ENCODE results near the gene COL27A1. TPM values are rescaled to one million over a fixed set of nuclear protein-coding genes. Genes with fewer than 3 reads are reported as not detected.

The COL27A1 gene
- total RNA-seq, 2 experiments from 2014 or later: 0.87 to 1.2 TPM

DNA sequence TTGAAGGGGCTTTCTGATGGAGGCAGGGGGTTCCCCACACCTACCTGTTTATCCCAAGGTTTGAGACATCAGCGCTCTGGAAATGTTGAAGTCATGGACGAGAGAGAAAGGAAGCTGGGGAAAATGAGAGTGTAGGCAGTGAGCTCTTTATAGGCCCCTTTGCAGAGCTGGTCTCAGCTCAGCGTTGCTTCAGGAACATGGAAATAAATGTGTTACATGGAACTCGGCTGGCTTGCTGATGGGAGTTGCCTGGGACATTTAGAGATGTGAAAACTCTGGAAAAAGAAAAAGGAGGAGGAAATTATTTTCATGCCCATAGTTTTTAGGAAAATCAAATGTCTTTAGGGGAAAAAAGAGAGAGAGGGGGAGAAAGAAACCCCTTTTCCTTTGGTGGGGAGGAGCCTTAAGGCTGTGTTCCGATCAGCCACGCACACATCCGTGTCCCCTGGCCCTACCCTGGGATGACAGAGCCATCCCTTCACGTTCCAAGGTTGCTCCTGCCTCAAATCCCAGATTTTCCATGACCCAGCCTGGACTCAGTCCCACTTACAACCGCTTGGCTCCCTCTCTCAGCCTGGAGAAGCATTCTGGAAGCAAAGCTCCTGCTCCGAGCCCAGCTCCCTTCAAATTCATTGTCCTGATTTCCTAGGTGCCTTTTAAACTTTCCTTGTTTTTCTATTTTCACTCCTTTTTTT, 78.3 kb downstream of the COL27A1 start:
- Mint-ChIP-seq H3K4me1 (ENCODE audit: low read depth) (no peaks in the 10 kb centered on the region), H3K36me3 (ENCODE audit: low read depth) (no peaks in the 10 kb centered on the region), H3K27ac (no peak overlapping the region), H3K27me3 (peaks cover 3% of the 10 kb centered on the region), H3K9me3 (no peaks in the 10 kb centered on the region), H3K4me3 (no peak overlapping the region)
- intact Hi-C loops (cut with DNase I, micrococcal nuclease): no loop called here
- no peak overlapping the region for H3K27ac ChIP-seq (ENCODE audit: low read depth in 1 of 2, low read length in 2 of 2)
- H3K36me3 ChIP-seq (ENCODE audit: insufficient read depth, low read length): no peaks in the 10 kb centered on the region
- no peak for DNase-seq
- H3K4me3 ChIP-seq (ENCODE audit: low read length): no peak overlapping the region
- CTCF ChIA-PET: no interaction called here
- POLR2A ChIA-PET: no interaction called here
- H3K9me3 ChIP-seq (ENCODE audit: control insufficient read depth in 1 of 2, insufficient read depth in 1 of 2, low read length in 2 of 2): peaks cover 0 to 3% of the 10 kb centered on the region in 2 experiments
- TF ChIP-seq, protein P1, sequence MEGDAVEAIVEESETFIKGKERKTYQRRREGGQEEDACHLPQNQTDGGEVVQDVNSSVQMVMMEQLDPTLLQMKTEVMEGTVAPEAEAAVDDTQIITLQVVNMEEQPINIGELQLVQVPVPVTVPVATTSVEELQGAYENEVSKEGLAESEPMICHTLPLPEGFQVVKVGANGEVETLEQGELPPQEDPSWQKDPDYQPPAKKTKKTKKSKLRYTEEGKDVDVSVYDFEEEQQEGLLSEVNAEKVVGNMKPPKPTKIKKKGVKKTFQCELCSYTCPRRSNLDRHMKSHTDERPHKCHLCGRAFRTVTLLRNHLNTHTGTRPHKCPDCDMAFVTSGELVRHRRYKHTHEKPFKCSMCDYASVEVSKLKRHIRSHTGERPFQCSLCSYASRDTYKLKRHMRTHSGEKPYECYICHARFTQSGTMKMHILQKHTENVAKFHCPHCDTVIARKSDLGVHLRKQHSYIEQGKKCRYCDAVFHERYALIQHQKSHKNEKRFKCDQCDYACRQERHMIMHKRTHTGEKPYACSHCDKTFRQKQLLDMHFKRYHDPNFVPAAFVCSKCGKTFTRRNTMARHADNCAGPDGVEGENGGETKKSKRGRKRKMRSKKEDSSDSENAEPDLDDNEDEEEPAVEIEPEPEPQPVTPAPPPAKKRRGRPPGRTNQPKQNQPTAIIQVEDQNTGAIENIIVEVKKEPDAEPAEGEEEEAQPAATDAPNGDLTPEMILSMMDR (IDR thresholded peaks at IDR 0.05): no peak
- H3K4me1 ChIP-seq (ENCODE audit: insufficient read depth, low read length): no peaks in the 10 kb centered on the region
- ATAC-seq (ENCODE audit: poor library complexity): no peak
- no peaks in the 10 kb centered on the region for H3K27me3 ChIP-seq (ENCODE audit: control insufficient read depth in 1 of 2, insufficient read depth in 2 of 2, low read length in 2 of 2)

DNA sequence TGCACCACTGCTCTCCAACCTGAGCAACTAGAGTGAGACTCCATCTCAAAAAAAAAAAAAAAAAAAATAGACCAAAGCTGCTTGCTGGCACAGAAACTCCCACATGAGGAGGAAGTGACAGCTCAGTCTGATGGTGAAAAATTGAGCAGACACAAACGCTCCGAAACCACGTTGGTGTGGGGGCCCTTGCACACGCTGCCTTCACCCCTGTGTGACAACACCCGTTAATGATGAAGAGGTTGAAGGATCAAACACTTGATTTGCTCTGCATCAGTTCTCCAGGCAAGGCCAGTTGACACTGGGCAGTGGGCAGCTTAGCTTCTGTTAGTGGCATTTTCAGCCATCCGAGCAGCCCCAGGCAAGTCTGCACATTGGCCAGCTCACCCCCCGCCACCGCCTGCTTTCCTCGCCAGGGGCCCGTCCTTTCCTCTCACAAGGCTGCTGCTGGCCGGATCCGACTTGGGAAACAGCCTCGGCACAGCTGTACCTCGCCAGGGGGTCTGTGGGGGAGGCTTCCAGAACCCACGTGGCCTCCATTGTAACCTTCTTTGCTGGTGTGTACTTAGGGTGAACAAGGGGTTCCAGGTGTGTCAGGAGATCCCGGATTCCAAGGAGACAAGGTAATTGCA, 79.8 kb downstream of the COL27A1 start:
- ATAC-seq (ENCODE audit: poor library complexity): no peak
- Mint-ChIP-seq H3K27me3 (peaks cover 3% of the 10 kb centered on the region), H3K36me3 (ENCODE audit: low read depth) (no peaks in the 10 kb centered on the region), H3K4me1 (ENCODE audit: low read depth) (no peaks in the 10 kb centered on the region), H3K4me3 (no peak overlapping the region), H3K9me3 (no peaks in the 10 kb centered on the region), H3K27ac (no peak overlapping the region)
- H3K4me3 ChIP-seq (ENCODE audit: low read length): no peak overlapping the region
- no peak overlapping the region for H3K27ac ChIP-seq (ENCODE audit: low read depth in 1 of 2, low read length in 2 of 2)
- TF ChIP-seq, protein P1 (IDR thresholded peaks at IDR 0.05): no peak
- no peaks in the 10 kb centered on the region for H3K36me3 ChIP-seq (ENCODE audit: insufficient read depth, low read length)
- H3K4me1 ChIP-seq (ENCODE audit: insufficient read depth, low read length): no peaks in the 10 kb centered on the region
- ChIA-PET POLR2A (no interaction called here), CTCF (no interaction called here)
- DNase-seq: no peak
- H3K27me3 ChIP-seq (ENCODE audit: control insufficient read depth in 1 of 2, insufficient read depth in 2 of 2, low read length in 2 of 2): no peaks in the 10 kb centered on the region
- peaks cover 0 to 1% of the 10 kb centered on the region in 2 experiments for H3K9me3 ChIP-seq (ENCODE audit: control insufficient read depth in 1 of 2, insufficient read depth in 1 of 2, low read length in 2 of 2)
- intact Hi-C loops (cut with DNase I, micrococcal nuclease): no loop called here

GRCh38 chr9:114236391-114237138, 81.2 kb downstream of the COL27A1 start:
- Histone ChIP-seq H3K4me1 (ENCODE audit: insufficient read depth, low read length) (no peaks in the 10 kb centered on the region), H3K27me3 (ENCODE audit: control insufficient read depth in 1 of 2, insufficient read depth in 2 of 2, low read length in 2 of 2) (no peaks in the 10 kb centered on the region), H3K27ac (ENCODE audit: low read depth in 1 of 2, low read length in 2 of 2) (no peak overlapping the region), H3K4me3 (ENCODE audit: low read length) (no peak overlapping the region), H3K9me3 (ENCODE audit: control insufficient read depth in 1 of 2, insufficient read depth in 1 of 2, low read length in 2 of 2) (peaks cover 0 to 4% of the 10 kb centered on the region in 2 experiments), H3K36me3 (ENCODE audit: insufficient read depth, low read length) (no peaks in the 10 kb centered on the region)
- TF ChIP-seq, protein P1 (IDR thresholded peaks at IDR 0.05): no peak
- no peaks in the 10 kb centered on the region for H3K4me1 Mint-ChIP-seq (ENCODE audit: low read depth)
- H3K4me3 Mint-ChIP-seq: no peak overlapping the region
- intact Hi-C loops (cut with DNase I, micrococcal nuclease): no loop called here
- no peaks in the 10 kb centered on the region for H3K36me3 Mint-ChIP-seq (ENCODE audit: low read depth)
- H3K27ac Mint-ChIP-seq: no peak overlapping the region
- ATAC-seq (ENCODE audit: poor library complexity): no peak
- no peak for DNase-seq
- H3K9me3 Mint-ChIP-seq: no peaks in the 10 kb centered on the region
- peaks cover 3% of the 10 kb centered on the region for H3K27me3 Mint-ChIP-seq
- ChIA-PET CTCF (no interaction called here), POLR2A (no interaction called here)
